Nephron progenitor cell (in vitro differentiated cells): ENCODE results near the gene NIT2.
A peak's percentile ranks its signal among the peaks of the same experiment; 100 is the strongest.

ENCODE experiments used
- DNase-seq: peaks from one replicate; pipeline ENCODE4 v3.0.0; 2021
- H3K27ac Mint-ChIP-seq: 2 replicates; pipeline ENCODE4 v1.8.0; 2021; ENCODE audit warnings: mild to moderate bottlenecking, moderate library complexity, mixed read lengths
- H3K27me3 Mint-ChIP-seq: 2 replicates; pipeline ENCODE4 v1.8.0; 2021; ENCODE audit warnings: mild to moderate bottlenecking, low read depth, mixed read lengths; ENCODE audit not compliant: poor library complexity
- H3K36me3 Mint-ChIP-seq: 2 replicates; pipeline ENCODE4 v1.8.0; 2021; ENCODE audit warnings: low read depth, mixed read lengths
- H3K4me1 Mint-ChIP-seq: 2 replicates; pipeline ENCODE4 v1.8.0; 2021; ENCODE audit warnings: mixed read lengths
- H3K4me3 Mint-ChIP-seq: 2 replicates; pipeline ENCODE4 v1.8.0; 2021; ENCODE audit warnings: mild to moderate bottlenecking, moderate library complexity, mixed read lengths
- H3K9me3 Mint-ChIP-seq: 2 replicates; pipeline ENCODE4 v1.8.0; 2021; ENCODE audit warnings: mild to moderate bottlenecking, moderate library complexity, mixed read lengths
- TF ChIP-seq, protein P1 (sequence below): fragments of 200-600 bp; sonication (generic); IDR thresholded peaks from 2 replicates; pipeline ENCODE4 v1.5.0; 2021; ENCODE audit warnings: antibody characterized with exemption

Gene NIT2

DNA sequence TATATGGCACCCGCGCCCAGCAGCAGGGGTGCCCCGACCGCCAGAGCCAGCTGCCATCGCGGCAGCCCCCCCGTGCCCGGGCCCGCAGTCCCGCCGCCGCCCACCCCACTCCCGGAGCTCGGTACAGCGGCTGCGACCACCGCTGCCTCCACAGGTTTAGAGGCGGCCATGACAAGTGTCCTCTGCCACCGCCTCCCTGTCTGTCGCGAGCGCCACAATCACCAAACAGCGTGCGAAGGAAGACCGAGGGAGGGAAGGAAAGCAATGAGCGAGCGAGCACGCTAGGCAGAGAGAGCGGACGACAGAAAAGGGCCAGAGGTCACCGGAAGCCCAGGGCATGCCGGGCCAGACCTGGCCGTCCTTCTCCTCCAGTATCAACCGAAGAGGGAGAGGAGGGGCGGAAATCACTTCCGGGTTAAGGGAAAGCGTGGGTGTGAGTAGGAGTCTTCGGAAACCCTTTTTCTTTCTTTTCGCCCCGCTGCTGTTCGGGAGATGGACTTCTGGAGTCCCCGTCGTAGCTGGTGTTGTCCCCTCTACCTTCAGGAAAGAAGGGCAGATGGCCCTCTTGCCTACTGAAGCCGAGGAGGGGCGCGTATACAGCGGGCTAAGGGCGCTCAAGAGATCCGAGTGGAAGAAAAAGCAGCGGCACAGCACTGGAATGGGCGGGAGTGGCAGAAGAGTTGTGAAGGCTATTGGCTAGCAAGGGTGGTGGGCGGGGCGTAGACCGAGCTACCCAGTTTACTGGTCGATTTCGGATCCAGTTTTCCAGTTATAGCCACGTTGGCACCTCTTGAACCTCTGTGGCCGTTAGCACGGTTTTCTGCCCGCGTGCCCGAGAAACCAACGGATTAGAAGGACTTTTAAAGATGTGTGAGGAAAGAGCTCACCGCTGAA lies 66.5 kb downstream of the NIT2 start, which contains the start of the genes LNP1 and TOMM70:
Gene LNP1 (plus strand): TSS at position 760 of the 894 bp plus-strand sequence. CDS start 28,191 bp downstream, outside the sequence.
Gene TOMM70 (minus strand): TSS at position 310 of the 894 bp plus-strand sequence. CDS start 140 bp downstream, at position 170.
- Mint-ChIP-seq H3K27me3 (no peaks in the 10 kb centered on the region), H3K36me3 (peaks cover 39% of the 10 kb centered on the region), H3K4me1 (peaks cover 55% of the 10 kb centered on the region), H3K4me3 (peak within 1 kb of the TSS; percentile 92), H3K9me3 (peaks cover 18% of the 10 kb centered on the region), H3K27ac (peak within 1 kb of the TSS; percentile 100)
- peak; percentile 97 for DNase-seq
- TF ChIP-seq, protein P1, sequence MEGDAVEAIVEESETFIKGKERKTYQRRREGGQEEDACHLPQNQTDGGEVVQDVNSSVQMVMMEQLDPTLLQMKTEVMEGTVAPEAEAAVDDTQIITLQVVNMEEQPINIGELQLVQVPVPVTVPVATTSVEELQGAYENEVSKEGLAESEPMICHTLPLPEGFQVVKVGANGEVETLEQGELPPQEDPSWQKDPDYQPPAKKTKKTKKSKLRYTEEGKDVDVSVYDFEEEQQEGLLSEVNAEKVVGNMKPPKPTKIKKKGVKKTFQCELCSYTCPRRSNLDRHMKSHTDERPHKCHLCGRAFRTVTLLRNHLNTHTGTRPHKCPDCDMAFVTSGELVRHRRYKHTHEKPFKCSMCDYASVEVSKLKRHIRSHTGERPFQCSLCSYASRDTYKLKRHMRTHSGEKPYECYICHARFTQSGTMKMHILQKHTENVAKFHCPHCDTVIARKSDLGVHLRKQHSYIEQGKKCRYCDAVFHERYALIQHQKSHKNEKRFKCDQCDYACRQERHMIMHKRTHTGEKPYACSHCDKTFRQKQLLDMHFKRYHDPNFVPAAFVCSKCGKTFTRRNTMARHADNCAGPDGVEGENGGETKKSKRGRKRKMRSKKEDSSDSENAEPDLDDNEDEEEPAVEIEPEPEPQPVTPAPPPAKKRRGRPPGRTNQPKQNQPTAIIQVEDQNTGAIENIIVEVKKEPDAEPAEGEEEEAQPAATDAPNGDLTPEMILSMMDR = no peak

DNA sequence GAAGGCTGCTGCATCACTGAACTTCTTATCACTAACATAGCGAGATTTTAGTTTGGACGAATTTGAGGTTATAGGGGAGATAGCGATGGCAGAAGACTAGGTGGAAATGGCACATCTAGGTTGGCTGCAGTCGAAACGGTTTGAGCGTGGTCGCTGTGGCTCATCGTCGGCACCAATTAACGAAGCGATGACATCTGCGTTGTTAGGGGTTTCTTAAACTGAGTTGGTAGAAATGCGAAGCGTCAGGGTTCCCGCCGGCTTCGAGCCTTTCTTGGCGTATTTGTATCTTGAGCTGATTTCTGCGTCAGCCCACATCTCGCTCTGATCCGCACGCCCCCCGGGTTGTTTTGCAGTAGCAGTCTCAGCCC lies 67.1 kb downstream of the NIT2 start:
- peaks cover 43% of the 10 kb centered on the region for H3K36me3 Mint-ChIP-seq
- H3K4me3 Mint-ChIP-seq = peak overlapping the region; percentile 92
- TF ChIP-seq, protein P1 = no peak
- peaks cover 23% of the 10 kb centered on the region for H3K9me3 Mint-ChIP-seq
- H3K4me1 Mint-ChIP-seq = peaks cover 55% of the 10 kb centered on the region
- H3K27ac Mint-ChIP-seq = peak overlapping the region; percentile 100
- DNase-seq = peak; percentile 37
- no peaks in the 10 kb centered on the region for H3K27me3 Mint-ChIP-seq

DNA sequence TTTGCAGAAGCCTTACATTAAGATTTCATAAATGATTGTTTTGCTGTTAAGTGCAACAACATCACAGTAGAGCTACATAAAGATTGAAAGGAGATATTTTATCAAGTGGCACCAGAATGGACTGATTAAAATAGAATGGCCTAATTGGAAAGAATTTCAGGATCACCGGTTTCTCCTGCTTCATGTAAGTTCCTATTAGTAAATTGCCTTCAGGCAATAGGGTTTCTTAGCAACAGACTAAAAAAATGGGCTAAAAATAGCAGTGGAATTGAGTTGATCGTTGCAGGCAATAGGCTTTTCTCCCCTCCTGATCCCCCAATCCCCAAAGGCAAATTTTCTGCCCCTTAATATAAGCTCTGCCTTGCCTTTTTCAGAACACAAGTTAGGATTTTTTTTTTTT lies 67.7 kb downstream of the NIT2 start:
- DNase-seq = no peak
- no peaks in the 10 kb centered on the region for H3K27me3 Mint-ChIP-seq
- peaks cover 29% of the 10 kb centered on the region for H3K9me3 Mint-ChIP-seq
- H3K27ac Mint-ChIP-seq = peak overlapping the region; percentile 100
- TF ChIP-seq, protein P1 = no peak
- peaks cover 43% of the 10 kb centered on the region for H3K36me3 Mint-ChIP-seq
- H3K4me1 Mint-ChIP-seq = peaks cover 55% of the 10 kb centered on the region
- H3K4me3 Mint-ChIP-seq = peak overlapping the region; percentile 92

DNA sequence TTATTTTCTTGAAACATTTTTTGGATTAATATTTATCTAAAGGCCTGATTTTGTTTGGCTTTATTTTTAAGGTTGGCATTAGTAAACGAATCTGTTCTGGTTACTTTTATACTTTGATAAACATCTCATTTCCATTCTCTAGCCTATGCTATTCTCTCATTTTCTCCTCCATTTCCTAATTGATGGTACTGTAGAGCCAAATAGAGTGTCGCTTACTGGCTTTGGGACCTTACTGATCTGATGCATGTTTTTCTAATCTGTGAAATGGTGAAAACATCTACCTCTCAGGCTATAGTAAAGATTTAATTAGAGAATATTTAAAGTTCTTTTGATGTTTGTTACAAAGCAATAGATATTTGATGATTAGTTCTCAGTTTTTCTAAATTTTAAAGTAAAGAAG lies 68.3 kb downstream of the NIT2 start:
- Mint-ChIP-seq H3K9me3 (peaks cover 36% of the 10 kb centered on the region), H3K27ac (peak overlapping the region; percentile 41), H3K4me3 (peak overlapping the region; percentile 92), H3K4me1 (peaks cover 55% of the 10 kb centered on the region), H3K27me3 (no peaks in the 10 kb centered on the region), H3K36me3 (peaks cover 43% of the 10 kb centered on the region)
- TF ChIP-seq, protein P1 = no peak
- DNase-seq = no peak

DNA sequence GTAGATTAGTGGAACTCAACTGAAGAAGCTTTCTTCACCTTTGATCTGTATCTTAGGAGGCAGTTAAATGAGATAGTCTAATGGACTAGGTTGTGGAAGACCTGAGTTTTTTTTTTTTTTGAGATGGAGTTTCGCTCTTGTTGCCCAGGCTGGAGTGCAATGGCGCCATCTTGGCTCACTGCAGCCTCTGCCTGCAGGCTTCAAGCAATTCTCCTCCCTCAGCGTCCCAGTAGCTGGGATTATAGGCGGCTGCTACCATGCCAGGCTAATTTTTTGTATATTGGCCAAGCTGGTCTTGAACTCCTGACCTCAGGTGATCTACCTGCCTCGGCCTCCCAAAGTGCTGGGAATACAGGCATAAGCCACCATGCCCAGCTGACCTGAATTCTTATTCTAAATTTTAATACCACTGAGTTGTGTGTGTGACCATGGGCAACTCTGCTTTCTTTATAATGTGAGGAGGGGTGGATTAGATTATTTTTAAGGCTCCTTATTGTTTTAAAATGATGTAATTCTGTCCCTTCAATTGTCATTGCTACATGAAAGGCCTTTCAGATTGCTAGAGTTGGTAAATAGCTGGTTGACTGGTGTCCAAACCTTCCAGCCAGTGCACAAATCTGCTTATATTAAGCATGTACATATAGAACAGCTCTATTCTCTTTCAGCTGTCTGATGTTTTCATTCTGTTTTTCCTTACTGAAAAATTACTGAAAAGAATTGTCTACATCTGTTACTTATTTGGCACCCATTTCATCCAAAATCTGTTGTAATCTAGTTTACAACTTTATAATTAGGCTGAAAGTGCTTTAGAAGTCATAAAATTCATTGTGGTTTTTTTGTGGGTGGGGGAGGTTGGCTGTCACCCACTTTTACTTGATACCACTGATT lies 69.0 kb downstream of the NIT2 start:
- Mint-ChIP-seq H3K36me3 (peaks cover 46% of the 10 kb centered on the region), H3K9me3 (peaks cover 43% of the 10 kb centered on the region), H3K27ac (no peak overlapping the region), H3K4me1 (peaks cover 52% of the 10 kb centered on the region), H3K27me3 (no peaks in the 10 kb centered on the region), H3K4me3 (peak overlapping the region; percentile 92)
- DNase-seq = peak; percentile 18
- TF ChIP-seq, protein P1 = no peak
